Neural cell (in vitro differentiated cells): ENCODE data around the gene PLEKHG3.

Source experiments
- CTCF ChIP-seq: fragments of 450-650 bp; IDR thresholded peaks from 2 replicates; pipeline ENCODE4 v1.5.1; 2014; ENCODE audit warnings: antibody characterized with exemption, mild to moderate bottlenecking, moderate library complexity; ENCODE audit not compliant: poor library complexity, severe bottlenecking
- EP300 ChIP-seq: fragments of 450-650 bp; conservative IDR thresholded peaks from 2 replicates; pipeline ENCODE4 v1.6.1; 2014; ENCODE audit warnings: antibody characterized with exemption, mild to moderate bottlenecking, moderate library complexity; ENCODE audit not compliant: poor library complexity, severe bottlenecking
- EZH2 ChIP-seq: fragments of 200-600, 300-800 bp; shearing (Covaris generic), sonication (generic); IDR thresholded peaks from 2 replicates; pipeline ENCODE4 v1.6.1; 2014; ENCODE audit warnings: antibody characterized with exemption, low read length, borderline replicate concordance, mild to moderate bottlenecking; ENCODE audit not compliant: insufficient read depth, poor library complexity, severe bottlenecking
- POLR2AphosphoS5 ChIP-seq: IDR thresholded peaks from 2 replicates; pipeline ENCODE4 v1.6.1; 2012
- RAD21 ChIP-seq: fragments of 450-650 bp; conservative IDR thresholded peaks from 2 replicates; pipeline ENCODE4 v1.6.1; 2014; ENCODE audit warnings: antibody characterized with exemption, mild to moderate bottlenecking, moderate library complexity
- SMC3 ChIP-seq: fragments of 450-650 bp; conservative IDR thresholded peaks from 2 replicates; pipeline ENCODE4 v1.6.1; 2014; ENCODE audit warnings: antibody characterized with exemption, mild to moderate bottlenecking, moderate library complexity; ENCODE audit not compliant: poor library complexity
- TAF1 ChIP-seq: IDR thresholded peaks from 2 replicates; pipeline ENCODE4 v1.6.1; 2012; ENCODE audit warnings: low read depth
- TF ChIP-seq, protein P1 (sequence below): IDR thresholded peaks from 2 replicates; pipeline ENCODE4 v1.6.1; 2012; ENCODE audit warnings: borderline replicate concordance

DNA sequence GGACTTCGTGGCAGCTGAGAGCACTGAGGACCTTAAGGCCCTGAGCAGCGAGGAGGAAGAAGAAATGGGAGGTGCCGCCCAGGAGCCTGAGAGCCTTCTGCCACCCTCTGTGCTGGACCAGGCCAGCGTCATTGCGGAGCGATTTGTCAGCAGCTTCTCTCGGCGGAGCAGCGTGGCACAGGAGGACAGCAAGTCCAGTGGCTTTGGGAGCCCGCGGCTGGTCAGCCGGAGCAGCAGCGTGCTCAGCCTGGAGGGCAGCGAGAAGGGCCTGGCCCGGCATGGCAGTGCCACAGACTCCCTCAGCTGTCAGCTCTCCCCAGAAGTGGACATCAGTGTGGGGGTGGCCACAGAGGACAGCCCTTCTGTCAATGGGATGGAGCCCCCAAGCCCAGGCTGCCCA lies 37.0 kb downstream of the PLEKHG3 start:
- TF ChIP-seq CTCF, result no peak
- TF ChIP-seq TAF1, result no peak
- TF ChIP-seq RAD21, result no peak
- TF ChIP-seq POLR2AphosphoS5, result no peak
- no peak for TF ChIP-seq EP300
- TF ChIP-seq EZH2, result no peak
- TF ChIP-seq, protein P1, sequence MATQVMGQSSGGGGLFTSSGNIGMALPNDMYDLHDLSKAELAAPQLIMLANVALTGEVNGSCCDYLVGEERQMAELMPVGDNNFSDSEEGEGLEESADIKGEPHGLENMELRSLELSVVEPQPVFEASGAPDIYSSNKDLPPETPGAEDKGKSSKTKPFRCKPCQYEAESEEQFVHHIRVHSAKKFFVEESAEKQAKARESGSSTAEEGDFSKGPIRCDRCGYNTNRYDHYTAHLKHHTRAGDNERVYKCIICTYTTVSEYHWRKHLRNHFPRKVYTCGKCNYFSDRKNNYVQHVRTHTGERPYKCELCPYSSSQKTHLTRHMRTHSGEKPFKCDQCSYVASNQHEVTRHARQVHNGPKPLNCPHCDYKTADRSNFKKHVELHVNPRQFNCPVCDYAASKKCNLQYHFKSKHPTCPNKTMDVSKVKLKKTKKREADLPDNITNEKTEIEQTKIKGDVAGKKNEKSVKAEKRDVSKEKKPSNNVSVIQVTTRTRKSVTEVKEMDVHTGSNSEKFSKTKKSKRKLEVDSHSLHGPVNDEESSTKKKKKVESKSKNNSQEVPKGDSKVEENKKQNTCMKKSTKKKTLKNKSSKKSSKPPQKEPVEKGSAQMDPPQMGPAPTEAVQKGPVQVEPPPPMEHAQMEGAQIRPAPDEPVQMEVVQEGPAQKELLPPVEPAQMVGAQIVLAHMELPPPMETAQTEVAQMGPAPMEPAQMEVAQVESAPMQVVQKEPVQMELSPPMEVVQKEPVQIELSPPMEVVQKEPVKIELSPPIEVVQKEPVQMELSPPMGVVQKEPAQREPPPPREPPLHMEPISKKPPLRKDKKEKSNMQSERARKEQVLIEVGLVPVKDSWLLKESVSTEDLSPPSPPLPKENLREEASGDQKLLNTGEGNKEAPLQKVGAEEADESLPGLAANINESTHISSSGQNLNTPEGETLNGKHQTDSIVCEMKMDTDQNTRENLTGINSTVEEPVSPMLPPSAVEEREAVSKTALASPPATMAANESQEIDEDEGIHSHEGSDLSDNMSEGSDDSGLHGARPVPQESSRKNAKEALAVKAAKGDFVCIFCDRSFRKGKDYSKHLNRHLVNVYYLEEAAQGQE, result no peak
- TF ChIP-seq SMC3, result no peak
